Spleen (tissue), 7 donors: ENCODE results near the gene RBM17.

Experiments
- POLR2AphosphoS5 ChIP-seq, 3 donors: sonication (generic); formaldehyde crosslinking; IDR thresholded peaks; one replicate each; pipeline ENCODE4 v1.5.1; 2017; ENCODE audit warnings: antibody characterized with exemption in 3 of 3
- TF ChIP-seq, protein P1 (sequence below), 11 experiments: fragments of 200-600 bp in 7 of 11; fragments of 450-650 bp in 4 of 11; sonication (generic) in 4 of 11; IDR thresholded peaks in 8 of 11; conservative IDR thresholded peaks in 3 of 11; 1 replicate in 7 of 11; 2 replicates in 4 of 11; pipeline versions ENCODE4 v1.4.0 to v1.8.0; 2016 to 2021; ENCODE audit warnings: antibody characterized with exemption in 11 of 11, inconsistent platforms in 4 of 11, mild to moderate bottlenecking in 1 of 11
- donor health status: DM: no; HTN: no; CAD: no; lungs with moderate emphysema.
- donor health status: DM: no; HTN: no; CAD: no.
- donor health status: DM: no; HTN: no; CAD: no.

DNA sequence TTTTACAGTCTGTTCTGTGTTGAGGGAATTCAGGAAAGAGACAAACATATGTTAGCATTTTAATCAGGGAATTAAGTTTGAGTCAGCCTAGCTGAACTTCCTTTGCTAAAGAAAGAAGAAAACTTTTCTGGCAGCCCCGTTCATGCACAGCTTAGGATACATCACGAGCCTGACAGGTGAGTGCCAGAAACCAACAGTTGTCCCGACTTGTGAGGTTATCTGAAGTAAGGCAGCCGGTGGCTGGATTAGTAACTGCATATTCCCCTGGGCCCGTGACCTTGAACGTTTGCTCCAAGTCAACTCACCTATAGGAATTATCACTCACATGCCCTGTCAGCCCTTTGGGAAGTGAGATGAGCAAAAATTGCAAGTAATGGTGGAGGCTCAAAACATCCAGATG lies 24.1 kb downstream of the RBM17 start:
- TF ChIP-seq, protein P1, sequence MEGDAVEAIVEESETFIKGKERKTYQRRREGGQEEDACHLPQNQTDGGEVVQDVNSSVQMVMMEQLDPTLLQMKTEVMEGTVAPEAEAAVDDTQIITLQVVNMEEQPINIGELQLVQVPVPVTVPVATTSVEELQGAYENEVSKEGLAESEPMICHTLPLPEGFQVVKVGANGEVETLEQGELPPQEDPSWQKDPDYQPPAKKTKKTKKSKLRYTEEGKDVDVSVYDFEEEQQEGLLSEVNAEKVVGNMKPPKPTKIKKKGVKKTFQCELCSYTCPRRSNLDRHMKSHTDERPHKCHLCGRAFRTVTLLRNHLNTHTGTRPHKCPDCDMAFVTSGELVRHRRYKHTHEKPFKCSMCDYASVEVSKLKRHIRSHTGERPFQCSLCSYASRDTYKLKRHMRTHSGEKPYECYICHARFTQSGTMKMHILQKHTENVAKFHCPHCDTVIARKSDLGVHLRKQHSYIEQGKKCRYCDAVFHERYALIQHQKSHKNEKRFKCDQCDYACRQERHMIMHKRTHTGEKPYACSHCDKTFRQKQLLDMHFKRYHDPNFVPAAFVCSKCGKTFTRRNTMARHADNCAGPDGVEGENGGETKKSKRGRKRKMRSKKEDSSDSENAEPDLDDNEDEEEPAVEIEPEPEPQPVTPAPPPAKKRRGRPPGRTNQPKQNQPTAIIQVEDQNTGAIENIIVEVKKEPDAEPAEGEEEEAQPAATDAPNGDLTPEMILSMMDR (IDR thresholded peaks at IDR 0.05 in 8 of 11, conservative IDR thresholded peaks at IDR 0.05 in 3 of 11), result no peak
- no peak for TF ChIP-seq POLR2AphosphoS5 (IDR thresholded peaks at IDR 0.05)
